K562 (cell line): Measurements from ENCODE around the gene ZNF665. TPM values are rescaled to one million over a fixed set of nuclear protein-coding genes. Genes with fewer than 3 reads are reported as not detected.
A peak's percentile ranks its signal among the peaks of the same experiment; 100 is the strongest.

Source experiments
- ATAC-seq: fragments of 200-7000 bp; cut with Tn5 transposase; 3 replicates; pipeline ENCODE4 v1.9.1; 2020; ENCODE audit warnings: moderate library complexity
- BruUV-seq: library from RNA; stranded (reverse); fragments of 400-500 nt; replicated peaks from 2 replicates; lab custom pipeline; 2021; lab: Mats Ljungman, UMichigan
- CTCF ChIA-PET: fragments of 300-600 bp; formaldehyde crosslinking; extraction: SDS; loops from one replicate; lab custom pipeline; 2021; ENCODE audit warnings: low intra/inter-chr PET ratio; lab: Yijun Ruan, JAX
- POLR2A ChIA-PET: fragments of 300-600, 350-650 bp; sonication (Branson Sonifier 250); formaldehyde crosslinking; extraction: SDS; loops from one replicate; lab custom pipeline; 2021; ENCODE audit warnings: antibody characterized with exemption, inconsistent platforms; lab: Yijun Ruan, JAX
- DNase-seq, 4 experiments: peaks; one replicate each; pipeline versions ENCODE4 v3.0.0 to v3.0.0-alpha.2; 2011 to 2018; ENCODE audit warnings: low spot score in 3 of 4, mixed read lengths in 3 of 4; ENCODE audit errors: extremely low read depth in 1 of 4
- FAIRE-seq: peaks from 2 replicates; lab custom pipeline; 2011; peaks lifted over from hg19 to GRCh38; lab: Jason Lieb, UNC
- H2AFZ ChIP-seq: 2 replicates; pipeline ENCODE4 v1.6.0; 2011; ENCODE audit warnings: low read depth, low read length, control low read depth, inconsistent platforms
- H3K27ac ChIP-seq: fragments of 200-600 bp; 3 replicates; pipeline ENCODE4 v1.8.0; 2011; ENCODE audit warnings: low read depth, mild to moderate bottlenecking, control low read depth, inconsistent platforms, low read length, moderate library complexity, mixed read lengths; ENCODE audit errors: extremely low read depth
- H3K27me3 ChIP-seq, 2 experiments: fragments of 300-600 bp in 1 of 2; 2 replicates in 1 of 2; 3 replicates in 1 of 2; pipeline versions ENCODE4 v1.6.0 to v1.8.0; 2011; ENCODE audit warnings: inconsistent platforms in 2 of 2, low read length in 2 of 2, mild to moderate bottlenecking in 1 of 2, mixed read lengths in 1 of 2, moderate library complexity in 1 of 2; ENCODE audit not compliant: control insufficient read depth in 2 of 2, insufficient read depth in 2 of 2
- H3K36me3 ChIP-seq: fragments of 300-600 bp; 3 replicates; pipeline ENCODE4 v1.8.0; 2011; ENCODE audit warnings: mild to moderate bottlenecking, low read length, inconsistent platforms; ENCODE audit not compliant: control insufficient read depth, insufficient read depth
- H3K4me1 ChIP-seq, 2 experiments: fragments of 200-600 bp in 1 of 2; replicated peaks in 1 of 2; 2 replicates in 1 of 2; 3 replicates in 1 of 2; pipeline versions ENCODE4 v1.5.1 to v1.8.0; 2011; ENCODE audit warnings: inconsistent platforms in 2 of 2, low read length in 2 of 2, mild to moderate bottlenecking in 1 of 2, mixed read lengths in 1 of 2, moderate library complexity in 1 of 2; ENCODE audit not compliant: control insufficient read depth in 2 of 2, insufficient read depth in 2 of 2
- H3K4me2 ChIP-seq: 2 replicates; pipeline ENCODE4 v1.6.1; 2011; ENCODE audit warnings: low read length, control low read depth, inconsistent platforms, mixed read lengths; ENCODE audit not compliant: insufficient read depth
- H3K4me3 ChIP-seq: fragments of 200-600 bp; sonication (generic), shearing (Covaris generic); 2 replicates; pipeline ENCODE4 v1.5.1; 2016; ENCODE audit warnings: control low read depth, inconsistent platforms
- H3K79me2 ChIP-seq: fragments of 200-600 bp; 3 replicates; pipeline ENCODE4 v1.8.0; 2011; ENCODE audit warnings: low read length, inconsistent platforms; ENCODE audit not compliant: control insufficient read depth, insufficient read depth
- H3K9ac ChIP-seq, 2 experiments: 2 replicates each; pipeline versions ENCODE4 v1.6.0 to v1.6.1; 2011; ENCODE audit warnings: low read depth in 2 of 2, low read length in 2 of 2, control low read depth in 1 of 2, inconsistent platforms in 1 of 2, mild to moderate bottlenecking in 1 of 2, mixed read lengths in 1 of 2; ENCODE audit not compliant: insufficient read depth in 1 of 2
- H3K9me1 ChIP-seq: one replicate; pipeline ENCODE4 v1.6.0; 2011; ENCODE audit warnings: inconsistent platforms, mild to moderate bottlenecking, low read length, moderate library complexity; ENCODE audit not compliant: control insufficient read depth, insufficient read depth
- H3K9me3 ChIP-seq: replicated peaks from 2 replicates; pipeline ENCODE4 v1.5.1; 2011; ENCODE audit warnings: low read depth, low read length, inconsistent platforms; ENCODE audit not compliant: control insufficient read depth, insufficient read depth
- H4K20me1 ChIP-seq: replicated peaks from 2 replicates; pipeline ENCODE4 v1.6.1; 2011; ENCODE audit warnings: low read length, inconsistent platforms, mixed read lengths; ENCODE audit not compliant: control insufficient read depth, insufficient read depth
- POLR2B ChIP-seq: fragments of 450-650 bp; IDR thresholded peaks from 2 replicates; pipeline ENCODE4 v1.6.1; 2018; ENCODE audit warnings: low read depth; ENCODE audit not compliant: partially characterized antibody
- REST ChIP-seq, 2 experiments: fragments of 450-650 bp; formaldehyde crosslinking in 1 of 2; IDR thresholded peaks; 2 replicates each; pipeline versions ENCODE4 v1.4.0 to v1.6.1; 2014 to 2020; ENCODE audit warnings: mild to moderate bottlenecking in 2 of 2, borderline replicate concordance in 1 of 2, low read depth in 1 of 2
- ZBTB17 ChIP-seq: fragments of 450-650 bp; formaldehyde crosslinking; IDR thresholded peaks from 2 replicates; pipeline ENCODE4 v1.4.0; 2020; ENCODE audit warnings: mild to moderate bottlenecking
- ZNF75A ChIP-seq: fragments of 450-650 bp; formaldehyde crosslinking; IDR thresholded peaks from 2 replicates; pipeline ENCODE4 v1.4.0; 2020; ENCODE audit warnings: mild to moderate bottlenecking
- WGBS: fragments of 100-300 bp; shearing (Covaris generic); methylation state at CpG from one replicate; pipeline ENCODE4 v1.1.6; 2016; ENCODE audit warnings: low coverage, mixed read lengths; ENCODE audit not compliant: insufficient coverage; ENCODE audit errors: missing lambda C conversion rate; 5-methylcytosine and 5-hydroxymethylcytosine counted together
- in situ Hi-C: fragments of 300-500 bp; cut with MboI; formaldehyde crosslinking; loops from 4 replicates; pipeline ENCODE4 v1.15.0; 2018; ENCODE audit warnings: inconsistent platforms, mixed read lengths
- intact Hi-C: fragments of 100-400 bp; cut with micrococcal nuclease; formaldehyde crosslinking; loops from 2 replicates; pipeline ENCODE4 v1.14.2; 2022
- polyA plus RNA-seq, 8 experiments: library from polyadenylated mRNA; depleted of rRNA in 4 of 8; stranded (reverse) in 5 of 8; unstranded in 3 of 8; fragments of >200 nt; fragmentation: Nextera tagmentation in 2 of 8; fragmentation: Illumina TruSeq in 1 of 8; extraction: Ambion mirVana in 2 of 8; extraction: Trizol in 1 of 8; gene quantifications; 2 replicates each; pipeline versions ENCODE4 v1.2.1 to v1.2.3, GENCODE V29; 2011 to 2014; ENCODE audit warnings: inconsistent platforms in 1 of 8, missing spikeins in 1 of 8
- total RNA-seq, 7 experiments: library from RNA; depleted of rRNA in 6 of 7; stranded (reverse); fragments of >200 nt in 6 of 7; fragmentation: Illumina TruSeq in 2 of 7; extraction: Trizol in 2 of 7; gene quantifications; 2 replicates each; pipeline versions ENCODE4 v1.2.1 to v1.2.3, GENCODE V29; 2011 to 2021; ENCODE audit warnings: low replicate concordance in 1 of 7
- TF ChIP-seq, protein P1 (sequence below): fragments of 250-450 bp; sonication (Bioruptor Pico); IDR thresholded peaks from 2 replicates; pipeline ENCODE4 v1.4.0; 2020; ENCODE audit warnings: mild to moderate bottlenecking, moderate library complexity, borderline replicate concordance

ZNF665 gene
- total and polyA plus RNA-seq, 9 of the 15 experiments (the other 6 are each of a cell fraction or from before 2014, with no cell fraction given), result 1.9 to 7.6 (median 2.8) TPM

GRCh38 chr19:53190253-53190652, 2.9 kb downstream of the ZNF665 start:
- POLR2A ChIA-PET, result interaction anchor here (0.6 to 1.1 kb wide), 2 partner anchors 9 to 291 kb away, joined by 3 read pairs; no protein-coding TSS in a partner anchor
- no peak overlapping the region for H3K4me3 ChIP-seq
- CTCF ChIA-PET, result no interaction called here
- H3K9me1 ChIP-seq, result no peaks in the 10 kb centered on the region
- H3K9ac ChIP-seq, result no peak overlapping the region
- no peaks in the 10 kb centered on the region for H3K27me3 ChIP-seq
- peaks cover 11% of the 10 kb centered on the region; the same call in 2 of the 3 replicates for H3K36me3 ChIP-seq
- TF ChIP-seq REST (IDR thresholded peaks at IDR 0.05; ENCODE audit: borderline replicate concordance), result no peak
- TF ChIP-seq REST (CRISPR knock-in tag; IDR thresholded peaks at IDR 0.05; ENCODE audit: low read depth), result no peak
- TF ChIP-seq ZBTB17 (CRISPR knock-in tag), result no peak
- no peak for TF ChIP-seq POLR2B
- TF ChIP-seq, protein P1, sequence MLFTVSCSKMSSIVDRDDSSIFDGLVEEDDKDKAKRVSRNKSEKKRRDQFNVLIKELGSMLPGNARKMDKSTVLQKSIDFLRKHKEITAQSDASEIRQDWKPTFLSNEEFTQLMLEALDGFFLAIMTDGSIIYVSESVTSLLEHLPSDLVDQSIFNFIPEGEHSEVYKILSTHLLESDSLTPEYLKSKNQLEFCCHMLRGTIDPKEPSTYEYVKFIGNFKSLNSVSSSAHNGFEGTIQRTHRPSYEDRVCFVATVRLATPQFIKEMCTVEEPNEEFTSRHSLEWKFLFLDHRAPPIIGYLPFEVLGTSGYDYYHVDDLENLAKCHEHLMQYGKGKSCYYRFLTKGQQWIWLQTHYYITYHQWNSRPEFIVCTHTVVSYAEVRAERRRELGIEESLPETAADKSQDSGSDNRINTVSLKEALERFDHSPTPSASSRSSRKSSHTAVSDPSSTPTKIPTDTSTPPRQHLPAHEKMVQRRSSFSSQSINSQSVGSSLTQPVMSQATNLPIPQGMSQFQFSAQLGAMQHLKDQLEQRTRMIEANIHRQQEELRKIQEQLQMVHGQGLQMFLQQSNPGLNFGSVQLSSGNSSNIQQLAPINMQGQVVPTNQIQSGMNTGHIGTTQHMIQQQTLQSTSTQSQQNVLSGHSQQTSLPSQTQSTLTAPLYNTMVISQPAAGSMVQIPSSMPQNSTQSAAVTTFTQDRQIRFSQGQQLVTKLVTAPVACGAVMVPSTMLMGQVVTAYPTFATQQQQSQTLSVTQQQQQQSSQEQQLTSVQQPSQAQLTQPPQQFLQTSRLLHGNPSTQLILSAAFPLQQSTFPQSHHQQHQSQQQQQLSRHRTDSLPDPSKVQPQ (CRISPR knock-in tag), result no peak
- TF ChIP-seq ZNF75A, result peak; percentile 69; the same call in 1 of the 2 replicates
- H3K4me2 ChIP-seq, result no peak overlapping the region
- FAIRE-seq (no peak), ATAC-seq (no peak), DNase-seq (no peak)
- H4K20me1 ChIP-seq, result no peaks in the 10 kb centered on the region
- no peak overlapping the region for H3K27ac ChIP-seq
- no peak overlapping the region for H2AFZ ChIP-seq
- H3K9me3 ChIP-seq, result peaks cover 7% of the 10 kb centered on the region
- H3K4me1 ChIP-seq, result peaks cover 0 to 8% of the 10 kb centered on the region in 2 experiments; a peak in 3 of 5 replicates
- WGBS, result 48% methylated on average over 3 of the region's 3 CpGs
- in situ Hi-C loops (loop anchor here (10.0 kb wide), 1 partner anchor 555 kb away; no protein-coding TSS in a partner anchor), intact Hi-C loops (no loop called here)
- no TSS peak for BruUV-seq
- H3K79me2 ChIP-seq, result peaks cover 3% of the 10 kb centered on the region; the same call in 1 of the 3 replicates
